Keratinocyte (primary cell): ENCODE data around the gene ZEB1. TPM values are rescaled to one million over a fixed set of nuclear protein-coding genes. Genes with fewer than 3 reads are reported as not detected.

Experiments used
- DNase-seq: peaks from one replicate; pipeline ENCODE4 v3.0.0-alpha.2; 2011; ENCODE audit warnings: low read depth, missing footprints, low spot score
- FAIRE-seq: peaks from 2 replicates; lab custom pipeline; 2011; peaks lifted over from hg19 to GRCh38; lab: Jason Lieb, UNC
- H2AFZ ChIP-seq: 2 replicates; pipeline ENCODE4 v1.6.0; 2012; ENCODE audit warnings: low read length, control low read depth, inconsistent platforms; ENCODE audit not compliant: control insufficient read depth
- H3K27ac ChIP-seq: 2 replicates; pipeline ENCODE4 v1.5.1; 2011; ENCODE audit warnings: low read length; ENCODE audit not compliant: control insufficient read depth, insufficient read depth
- H3K27me3 ChIP-seq: 3 replicates; pipeline ENCODE4 v1.6.0; 2011; ENCODE audit warnings: low read length; ENCODE audit not compliant: control insufficient read depth, insufficient read depth; ENCODE audit errors: extremely low read depth
- H3K36me3 ChIP-seq, 2 experiments: 2 replicates in 1 of 2; 3 replicates in 1 of 2; pipeline ENCODE4 v1.5.1; 2011; ENCODE audit warnings: low read length in 2 of 2, mild to moderate bottlenecking in 1 of 2; ENCODE audit not compliant: control insufficient read depth in 2 of 2, insufficient read depth in 2 of 2; ENCODE audit errors: extremely low read depth in 1 of 2
- H3K4me1 ChIP-seq: 3 replicates; pipeline ENCODE4 v1.5.1; 2011; ENCODE audit warnings: low read length; ENCODE audit not compliant: control insufficient read depth, insufficient read depth; ENCODE audit errors: extremely low read depth
- H3K4me2 ChIP-seq: 3 replicates; pipeline ENCODE4 v1.6.0; 2011; ENCODE audit warnings: low read depth, low read length; ENCODE audit not compliant: control insufficient read depth, insufficient read depth; ENCODE audit errors: extremely low read depth
- H3K4me3 ChIP-seq, 3 experiments: fragments of 200-600 bp in 1 of 3; sonication (generic) in 1 of 3; 2 replicates in 2 of 3; 3 replicates in 1 of 3; pipeline ENCODE4 v1.5.1; 2011 to 2016; ENCODE audit warnings: low read length in 3 of 3, mild to moderate bottlenecking in 3 of 3, control low read depth in 2 of 3, inconsistent platforms in 1 of 3, low read depth in 1 of 3, mixed read lengths in 1 of 3, mixed run types in 1 of 3, moderate library complexity in 1 of 3; ENCODE audit not compliant: control insufficient read depth in 2 of 3, insufficient read depth in 2 of 3; ENCODE audit errors: extremely low read depth in 1 of 3
- H3K79me2 ChIP-seq: 2 replicates; pipeline ENCODE4 v1.6.0; 2012; ENCODE audit warnings: low read length; ENCODE audit not compliant: control insufficient read depth, insufficient read depth
- H3K9ac ChIP-seq: 3 replicates; pipeline ENCODE4 v1.6.0; 2011; ENCODE audit warnings: low read length; ENCODE audit not compliant: control insufficient read depth, insufficient read depth; ENCODE audit errors: extremely low read depth
- H3K9me1 ChIP-seq: 3 replicates; pipeline ENCODE4 v1.6.0; 2011; ENCODE audit warnings: low read length; ENCODE audit not compliant: control insufficient read depth, insufficient read depth; ENCODE audit errors: extremely low read depth
- H3K9me3 ChIP-seq: 2 replicates; pipeline ENCODE4 v1.5.1; 2012; ENCODE audit warnings: low read depth, low read length; ENCODE audit not compliant: control insufficient read depth
- H4K20me1 ChIP-seq: 3 replicates; pipeline ENCODE4 v1.6.0; 2011; ENCODE audit warnings: low read length; ENCODE audit not compliant: control insufficient read depth, insufficient read depth; ENCODE audit errors: extremely low read depth
- CTCF ChIP-seq, 3 experiments: IDR thresholded peaks in 1 of 3; conservative IDR thresholded peaks in 1 of 3; optimal IDR thresholded peaks in 1 of 3; 2 replicates in 2 of 3; 3 replicates in 1 of 3; pipeline versions ENCODE3 to v1.5.1; 2011; ENCODE audit warnings: low read length in 3 of 3, mild to moderate bottlenecking in 3 of 3, moderate library complexity in 2 of 3, control low read depth in 1 of 3, inconsistent platforms in 1 of 3; ENCODE audit not compliant: insufficient read depth in 2 of 3; ENCODE audit errors: extremely low read depth in 1 of 3
- EZH2 ChIP-seq: IDR thresholded peaks from one replicate; pipeline ENCODE4 v1.6.1; 2012; ENCODE audit warnings: inconsistent platforms, mild to moderate bottlenecking, low read length, moderate library complexity
- dilution Hi-C: fragments of 300-500 bp; cut with MboI; formaldehyde crosslinking; loops from one replicate; pipeline ENCODE4 v1.7.0; 2020; ENCODE audit warnings: low sequenced_read_pairs; ENCODE audit not compliant: extremely low pct_ligation_motif_present
- polyA plus RNA-seq, 5 experiments: library from polyadenylated mRNA; depleted of rRNA in 3 of 5; stranded (reverse) in 3 of 5; stranded (forward) in 1 of 5; unstranded in 1 of 5; fragments of >200 nt; gene quantifications; 1 replicate in 1 of 5; 2 replicates in 3 of 5; 3 replicates in 1 of 5; pipeline versions ENCODE4 v1.2.1 to v1.2.3, GENCODE V29; 2011 to 2012; ENCODE audit warnings: missing spikeins in 2 of 5, low read depth in 1 of 5, low replicate concordance in 1 of 5

Gene ZEB1
- polyA plus RNA-seq, 1 donor (not counting 4 experiments of a cell fraction or from before 2014, with no cell fraction given) = 0.96 TPM

GRCh38 chr10:31520986-31521831 is 202.2 kb downstream of the ZEB1 start:
- Histone ChIP-seq H3K36me3 (no peaks in the 10 kb centered on the region), H4K20me1 (no peaks in the 10 kb centered on the region), H3K27me3 (no peaks in the 10 kb centered on the region), H3K9ac (no peak overlapping the region), H3K9me3 (no peaks in the 10 kb centered on the region), H3K79me2 (no peaks in the 10 kb centered on the region), H3K27ac (no peak overlapping the region), H3K4me3 (no peak overlapping the region), H3K4me2 (no peak overlapping the region), H3K9me1 (no peaks in the 10 kb centered on the region), H2AFZ (no peak overlapping the region), H3K4me1 (no peaks in the 10 kb centered on the region)
- DNase-seq (no peak), FAIRE-seq (no peak)
- TF ChIP-seq CTCF (optimal IDR thresholded peaks at IDR 0.05 in 1 of 3, IDR thresholded peaks at IDR 0.05 in 1 of 3, conservative IDR thresholded peaks at IDR 0.05 in 1 of 3; ENCODE audit: extremely low read depth in 1 of 3, insufficient read depth in 2 of 3, low read length in 3 of 3) (no peak), EZH2 (no peak)
- dilution Hi-C loops = no loop called here

- H3K36me3 ChIP-seq = no peaks in the 10 kb centered on the region
- FAIRE-seq = no peak
- TF ChIP-seq CTCF (optimal IDR thresholded peaks at IDR 0.05 in 1 of 3, IDR thresholded peaks at IDR 0.05 in 1 of 3, conservative IDR thresholded peaks at IDR 0.05 in 1 of 3; ENCODE audit: extremely low read depth in 1 of 3, insufficient read depth in 2 of 3, low read length in 3 of 3) (no peak), EZH2 (no peak)
Observed at GRCh38 chr10:31522820-31523219, 203.8 kb downstream of the ZEB1 start.

More at GRCh38 chr10:31522820-31523219, 203.8 kb downstream of the ZEB1 start:
- no peak for DNase-seq
- peaks cover 10% of the 10 kb centered on the region for H3K4me1 ChIP-seq
- no peaks in the 10 kb centered on the region for H4K20me1 ChIP-seq
- H3K4me2 ChIP-seq = no peak overlapping the region
- no peak overlapping the region for H2AFZ ChIP-seq
- dilution Hi-C loops = no loop called here
- H3K9me3 ChIP-seq = no peaks in the 10 kb centered on the region
- H3K27ac ChIP-seq = no peak overlapping the region
- no peaks in the 10 kb centered on the region for H3K79me2 ChIP-seq
- H3K9me1 ChIP-seq = no peaks in the 10 kb centered on the region
- H3K27me3 ChIP-seq = no peaks in the 10 kb centered on the region
- H3K9ac ChIP-seq = no peak overlapping the region
- H3K4me3 ChIP-seq = no peak overlapping the region
